ENCODE measurements around the gene DUOX1. TPM values are rescaled to one million over a fixed set of nuclear protein-coding genes. Genes with fewer than 3 reads are reported as not detected.

The DUOX1 gene
- total and polyA plus RNA-seq, 2 donors (not counting 1 experiment from before 2014, with no cell fraction given) = 0.27 TPM; not detected in 1

DNA sequence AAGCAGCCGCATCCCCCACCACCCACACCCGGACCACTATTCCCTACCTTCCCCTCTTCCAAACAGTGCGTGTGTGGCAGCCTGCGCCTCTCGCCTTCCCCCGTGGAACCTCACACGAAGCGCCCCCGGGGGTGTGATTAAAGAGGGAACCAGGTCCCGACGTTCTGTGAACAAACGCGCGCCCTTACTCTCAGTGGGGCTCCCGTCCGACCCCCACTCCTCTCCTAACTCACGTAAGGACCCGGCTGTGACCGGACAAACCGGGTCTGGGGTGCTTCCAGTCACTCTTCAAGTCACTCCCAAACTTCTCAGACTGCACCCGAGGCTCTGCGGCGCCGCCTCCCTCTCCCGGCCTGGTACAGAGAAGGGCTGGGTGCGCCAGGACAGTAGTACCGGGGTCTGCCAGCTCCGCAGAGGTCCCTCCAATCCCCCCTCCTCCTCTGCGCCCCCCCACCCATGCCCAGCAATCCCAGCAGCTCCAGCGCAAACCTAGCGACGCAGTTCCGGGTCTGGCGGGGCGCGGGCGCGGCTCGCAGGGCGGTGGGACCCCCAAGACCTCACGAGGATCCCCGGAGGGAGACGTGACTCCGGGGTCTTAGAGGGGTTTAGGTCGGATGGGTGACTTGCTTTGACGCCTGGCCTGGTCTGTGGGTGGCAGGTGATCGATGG is 689 bp upstream of the DUOX1 start:
- peaks cover 0 to 63% (median 34%) of the 10 kb centered on the region in 4 experiments for H3K27me3 ChIP-seq (replicated peaks in 1 of 4; ENCODE audit: control extremely low read depth in 1 of 4, control insufficient read depth in 3 of 4, insufficient read depth in 4 of 4, low read length in 3 of 4)
- peaks cover 0 to 5% (median 0%) of the 10 kb centered on the region in 3 donors for H3K9me3 ChIP-seq (ENCODE audit: control extremely low read depth in 1 of 3, control insufficient read depth in 2 of 3, insufficient read depth in 1 of 3, low read length in 2 of 3)
- intact Hi-C loops (cut with micrococcal nuclease) = no loop called here
- H4K20me1 ChIP-seq (ENCODE audit: control insufficient read depth, insufficient read depth, low read length, poor library complexity, severe bottlenecking) = no peaks in the 10 kb centered on the region
- peak overlapping the region; percentile 71 for H3K4me2 ChIP-seq (replicated peaks; ENCODE audit: low read depth, low read length, poor library complexity, severe bottlenecking)
- no peak for ATAC-seq (ENCODE audit: low read depth)
- peaks cover 74% of the 10 kb centered on the region for H3K27me3 Mint-ChIP-seq
- peaks cover 8% of the 10 kb centered on the region for H3K4me1 Mint-ChIP-seq
- peak overlapping the region; percentile 51 for H2AFZ ChIP-seq (ENCODE audit: insufficient read depth, low read depth, low read length, poor library complexity, severe bottlenecking)
- DNase-seq = no peak
- 10% methylated on average over 42 of the region's 47 CpGs for WGBS (ENCODE audit: insufficient coverage)
- H3K27ac ChIP-seq (ENCODE audit: low read length in 2 of 2) = no peak overlapping the region
- CTCF ChIA-PET = interaction anchor here (6.1 kb wide), 1 partner anchor 11 kb away, joined by 33 read pairs; no protein-coding TSS in a partner anchor
- peak overlapping the region; percentile 42 for H3K9ac ChIP-seq (ENCODE audit: low read length)
- no peak overlapping the region for H3K27ac Mint-ChIP-seq
- H3K9me3 Mint-ChIP-seq (ENCODE audit: insufficient read depth) = no peaks in the 10 kb centered on the region
- peaks cover 15 to 22% of the 10 kb centered on the region in 2 donors for H3K4me1 ChIP-seq (ENCODE audit: control insufficient read depth in 2 of 2, insufficient read depth in 2 of 2, low read length in 2 of 2)
- no peaks in the 10 kb centered on the region for H3K79me2 ChIP-seq (ENCODE audit: control insufficient read depth, insufficient read depth, low read length)
- POLR2A ChIA-PET = no interaction called here
- H3K4me3 ChIP-seq (ENCODE audit: control extremely low read depth in 1 of 5, extremely low read depth in 1 of 5, insufficient read depth in 1 of 5, low read depth in 2 of 5, low read length in 4 of 5) = peak overlapping the region in 3 of 5 experiments; percentile 11 to 35 (median 33)
- H3K36me3 ChIP-seq (replicated peaks in 1 of 2; ENCODE audit: control extremely low read depth in 1 of 2, control insufficient read depth in 1 of 2, extremely low read depth in 1 of 2, insufficient read depth in 2 of 2, low read length in 1 of 2) = no peaks in the 10 kb centered on the region
- TF ChIP-seq CTCF (IDR thresholded peaks at IDR 0.05) (no peak), EZH2 (IDR thresholded peaks at IDR 0.05; ENCODE audit: borderline replicate concordance, insufficient read depth, low read depth, low read length, poor library complexity, severe bottlenecking) (no peak)
- peak overlapping the region; percentile 46 for H3K4me3 Mint-ChIP-seq
